CD4-positive, alpha-beta T cell treated with Interleukin-21 for 1 hour (primary cell): Measurements from ENCODE around the gene DTD1.

ENCODE experiments used
- DNase-seq: peaks from one replicate; pipeline ENCODE4 v3.0.0-alpha.2; 2020

Gene DTD1

DNA sequence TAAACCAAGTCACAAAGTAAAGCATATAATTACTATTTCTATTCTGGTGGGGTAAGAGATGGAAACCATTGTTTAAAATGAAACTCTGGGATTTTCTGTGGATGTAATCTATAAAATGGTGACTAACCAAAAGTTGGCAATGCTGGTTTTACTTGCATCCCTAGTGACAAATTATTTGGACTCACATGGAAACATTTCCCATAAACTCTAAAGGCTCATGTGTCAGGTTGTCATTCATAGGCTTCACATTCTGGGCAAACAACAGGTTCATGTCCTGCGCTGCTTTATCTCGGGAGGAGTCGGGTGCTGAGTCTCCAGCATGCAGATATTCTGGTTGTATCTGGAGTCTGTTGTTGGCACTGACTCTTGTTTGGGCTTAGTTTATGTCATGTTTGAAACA, 127.7 kb downstream of the DTD1 start:
- DNase-seq = no peak

DNA sequence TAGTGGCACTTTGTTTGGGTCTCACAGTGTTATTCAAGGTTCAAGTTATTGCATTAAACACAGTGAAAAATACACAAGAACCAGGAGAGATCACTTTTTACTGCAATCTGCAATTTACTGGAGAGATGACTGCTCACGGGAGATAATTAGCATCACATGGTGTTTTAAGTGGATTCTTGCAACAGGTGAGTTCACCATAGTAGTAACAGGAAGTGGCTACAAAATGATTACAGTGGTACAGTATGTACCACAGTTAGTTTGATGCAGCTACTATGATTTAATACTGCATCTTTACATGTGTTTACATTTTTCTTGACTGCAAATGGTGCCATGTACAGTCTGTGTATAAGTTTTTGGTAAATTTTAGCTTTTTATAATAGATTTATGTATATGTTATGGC, 129.2 kb downstream of the DTD1 start:
- DNase-seq = peak; percentile 1

DNA sequence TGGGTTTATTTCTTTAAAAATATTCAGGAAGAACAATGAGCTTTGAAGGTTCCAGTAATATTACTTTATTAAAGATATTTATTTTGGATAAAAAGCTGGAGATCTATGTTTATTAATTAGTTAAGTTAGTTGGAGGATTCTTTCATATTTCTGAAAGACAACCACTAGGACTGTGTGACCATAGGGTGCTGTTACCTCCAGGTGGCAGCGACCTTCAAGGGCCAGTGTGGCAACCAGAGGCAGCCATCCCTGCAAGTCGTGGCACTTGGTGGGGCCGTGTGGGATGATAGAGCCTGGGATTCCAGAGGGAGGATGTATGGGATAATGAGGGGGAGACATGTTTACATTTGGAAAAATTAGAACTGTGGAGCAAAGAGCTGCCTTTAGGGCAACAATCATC, 130.3 kb downstream of the DTD1 start:
- DNase-seq = no peak

DNA sequence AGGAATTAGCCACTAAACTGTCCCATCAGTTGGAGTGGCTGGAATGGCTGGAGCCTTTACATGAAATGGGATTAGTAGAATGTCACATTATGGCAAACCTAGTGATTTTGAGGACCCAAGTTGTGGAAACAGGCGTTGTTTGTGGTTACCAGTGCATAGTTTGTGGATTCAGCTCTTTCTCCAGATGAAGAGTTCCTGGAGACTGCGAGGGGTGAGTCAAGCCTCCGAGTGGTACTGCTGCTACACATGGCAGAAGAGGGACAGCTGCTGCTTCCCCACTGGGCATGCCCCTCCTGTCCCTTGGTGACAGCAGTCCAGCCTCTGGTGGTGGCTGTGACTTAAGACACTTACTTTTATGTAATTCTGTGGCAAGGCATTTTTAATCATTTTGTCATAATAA, 131.6 kb downstream of the DTD1 start:
- no peak for DNase-seq

DNA sequence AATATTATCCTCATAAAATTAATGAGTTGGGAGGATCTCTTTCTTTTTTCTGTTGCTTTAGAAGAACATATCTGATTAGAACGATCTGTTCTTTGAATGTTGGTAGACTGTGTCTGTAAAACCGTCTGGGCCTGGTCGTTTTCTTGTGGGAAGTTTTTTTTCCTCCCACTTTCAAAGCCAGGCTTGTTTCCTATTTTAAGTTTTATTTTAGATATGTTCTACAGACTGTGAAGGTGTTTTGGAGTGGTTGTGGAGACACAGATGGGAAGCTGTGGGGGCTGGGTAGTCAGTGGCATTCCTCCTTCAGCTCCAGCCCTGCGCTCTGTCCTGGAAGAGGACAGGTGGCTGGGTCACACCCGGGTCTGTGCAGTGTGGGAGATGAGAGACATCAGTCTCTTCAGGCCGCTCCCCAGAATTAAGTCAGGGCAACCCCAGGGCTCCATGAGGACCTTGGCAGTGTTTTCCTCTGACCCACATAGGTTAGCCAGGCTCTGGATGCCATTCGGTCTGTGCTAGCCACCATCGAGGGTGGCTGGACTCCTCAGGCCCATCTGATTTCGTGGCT, 133.8 kb downstream of the DTD1 start:
- DNase-seq = no peak

DNA sequence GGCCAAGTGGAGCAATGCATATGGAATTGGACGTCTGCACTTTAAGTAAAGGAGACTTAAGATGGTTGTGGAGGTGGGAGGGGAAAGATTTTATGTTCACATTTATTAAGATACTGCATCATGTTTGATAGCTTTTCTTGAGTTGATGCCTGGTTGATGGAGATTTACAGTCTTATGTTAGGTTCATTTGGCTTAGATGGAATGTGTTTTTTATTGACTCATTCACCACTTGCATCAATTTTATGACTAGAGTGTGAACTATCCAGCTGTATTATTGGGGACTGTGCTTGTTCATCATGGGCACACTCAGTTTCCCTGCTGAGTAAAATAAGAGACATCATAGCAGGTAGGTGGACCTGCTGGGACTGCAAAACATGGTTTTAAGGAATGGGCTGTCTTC, 134.5 kb downstream of the DTD1 start:
- no peak for DNase-seq

DNA sequence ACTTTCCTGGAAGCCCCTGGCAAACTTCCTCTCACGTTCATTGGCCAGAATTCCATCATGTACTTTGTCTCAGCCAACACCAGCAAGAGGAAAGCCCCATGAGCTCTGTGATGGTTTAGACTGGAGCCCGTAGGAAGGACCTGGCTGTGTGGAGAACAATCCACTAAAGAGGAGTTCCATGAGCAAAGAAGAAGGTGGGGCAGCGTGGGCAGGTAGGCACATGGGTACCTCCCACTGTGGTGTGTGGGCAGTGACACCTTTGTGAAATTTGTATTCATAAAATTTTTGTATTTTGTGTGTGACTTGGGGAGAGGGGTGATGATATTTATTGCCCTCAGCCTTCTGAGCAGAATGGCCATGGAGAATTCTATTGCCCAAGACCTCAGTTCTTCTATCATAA, 136.2 kb downstream of the DTD1 start:
- DNase-seq = no peak

DNA sequence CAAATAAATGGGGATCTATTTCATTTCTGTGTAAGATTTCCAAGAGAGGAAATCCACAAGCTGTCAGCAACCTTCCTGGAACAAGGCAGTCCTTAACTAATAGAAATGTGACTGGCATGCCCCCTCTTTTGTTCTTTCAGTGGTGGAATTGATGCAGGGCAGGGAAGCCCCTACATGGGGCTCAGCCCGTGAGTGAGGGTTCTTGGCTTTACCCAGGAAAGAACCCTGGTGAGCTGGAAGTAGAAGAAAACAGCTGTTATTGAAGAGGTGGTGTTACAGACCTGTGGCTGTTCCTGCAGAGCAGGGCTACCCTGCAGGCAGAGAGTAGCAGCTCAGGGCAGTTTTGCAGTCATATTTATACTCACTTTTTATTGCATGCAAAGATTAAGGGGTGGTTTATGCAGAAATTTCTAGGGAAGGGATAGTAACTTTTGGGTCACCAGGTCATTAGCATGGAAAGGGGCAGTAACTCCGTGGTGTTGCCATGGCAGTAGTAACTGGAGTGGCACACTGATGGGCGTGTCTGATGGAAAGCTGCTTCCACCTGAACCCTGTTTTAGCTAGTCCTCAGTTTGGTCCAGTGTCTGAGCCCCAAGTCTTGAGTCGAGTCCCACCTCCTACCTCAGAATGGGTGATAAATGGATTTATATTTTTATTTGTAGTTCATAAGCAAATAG, 137.1 kb downstream of the DTD1 start:
- no peak for DNase-seq

DNA sequence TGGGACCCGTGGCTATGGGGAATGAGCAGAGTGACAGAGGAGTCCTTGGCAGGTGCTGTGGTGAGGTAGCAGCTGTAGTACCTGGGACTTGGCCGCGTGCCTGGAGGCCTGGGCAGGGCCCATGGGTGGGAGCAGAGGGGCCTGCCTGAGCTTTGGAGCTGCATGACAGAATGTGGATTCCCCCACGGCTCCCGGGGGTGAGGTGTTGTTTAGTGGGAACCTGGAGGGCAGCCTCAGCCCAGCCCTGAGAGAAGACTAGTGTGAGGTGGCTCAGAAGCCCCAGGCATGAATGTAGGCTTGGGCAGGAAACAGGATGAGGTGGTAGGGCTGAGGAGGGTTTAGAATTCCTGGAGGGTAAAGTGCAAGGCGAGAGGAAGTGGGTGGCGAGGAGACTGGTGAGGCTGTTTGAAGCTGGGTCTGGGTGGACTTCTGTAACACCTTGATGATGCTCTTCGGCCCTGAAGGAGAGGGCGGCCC, 139.2 kb downstream of the DTD1 start:
- no peak for DNase-seq

DNA sequence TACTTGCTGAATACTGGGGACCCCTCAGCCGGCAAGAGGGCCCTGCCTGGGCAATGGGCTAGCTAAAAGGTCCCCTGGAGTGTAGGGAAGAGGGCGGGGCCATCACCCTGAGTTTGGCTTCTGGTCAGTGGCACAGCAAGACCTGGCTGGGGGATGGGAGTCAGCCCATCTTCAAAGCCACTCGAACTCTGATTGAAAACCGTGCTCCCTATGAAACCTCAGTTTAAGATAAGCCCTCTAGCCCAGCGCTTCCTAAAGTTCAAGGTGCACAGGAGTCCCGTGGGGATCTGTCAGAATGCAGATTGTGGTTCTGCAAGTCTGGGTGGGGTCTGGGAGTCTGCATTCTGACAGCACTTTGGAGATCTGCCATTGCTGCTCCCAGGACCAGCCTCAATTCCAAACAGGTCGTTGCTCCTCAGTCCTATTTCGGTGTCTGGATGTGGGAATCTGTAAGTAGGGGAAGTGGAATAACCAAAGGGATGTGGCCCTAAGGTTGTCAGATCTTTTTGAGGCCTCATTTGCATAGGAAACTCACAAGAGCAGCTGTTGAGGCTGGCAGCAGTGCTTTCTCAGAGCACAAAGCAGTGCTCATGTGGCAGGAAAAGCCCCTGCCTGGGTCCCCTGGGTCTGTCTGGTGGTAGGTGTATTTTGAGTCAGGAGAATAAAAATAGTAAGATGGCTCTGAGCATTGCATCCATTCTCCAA, 140.5 kb downstream of the DTD1 start:
- DNase-seq = no peak

DNA sequence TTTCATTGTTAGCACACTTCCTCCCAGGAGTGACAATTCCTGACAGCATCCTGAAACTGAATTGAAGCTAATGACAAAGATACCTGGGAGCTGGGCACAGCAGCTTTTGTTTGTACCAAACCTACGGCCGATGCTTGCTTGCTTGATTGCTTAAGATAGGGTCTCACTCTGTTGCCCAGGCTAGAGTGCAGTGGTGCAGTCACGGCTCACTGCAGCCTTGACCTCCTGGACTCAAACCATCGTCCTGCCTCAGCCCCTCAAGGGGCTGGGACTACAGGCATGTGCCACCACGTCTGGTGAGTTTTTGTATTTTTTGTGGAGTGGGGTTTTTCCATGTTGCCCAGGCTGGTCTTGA, 141.0 kb downstream of the DTD1 start:
- no peak for DNase-seq

DNA sequence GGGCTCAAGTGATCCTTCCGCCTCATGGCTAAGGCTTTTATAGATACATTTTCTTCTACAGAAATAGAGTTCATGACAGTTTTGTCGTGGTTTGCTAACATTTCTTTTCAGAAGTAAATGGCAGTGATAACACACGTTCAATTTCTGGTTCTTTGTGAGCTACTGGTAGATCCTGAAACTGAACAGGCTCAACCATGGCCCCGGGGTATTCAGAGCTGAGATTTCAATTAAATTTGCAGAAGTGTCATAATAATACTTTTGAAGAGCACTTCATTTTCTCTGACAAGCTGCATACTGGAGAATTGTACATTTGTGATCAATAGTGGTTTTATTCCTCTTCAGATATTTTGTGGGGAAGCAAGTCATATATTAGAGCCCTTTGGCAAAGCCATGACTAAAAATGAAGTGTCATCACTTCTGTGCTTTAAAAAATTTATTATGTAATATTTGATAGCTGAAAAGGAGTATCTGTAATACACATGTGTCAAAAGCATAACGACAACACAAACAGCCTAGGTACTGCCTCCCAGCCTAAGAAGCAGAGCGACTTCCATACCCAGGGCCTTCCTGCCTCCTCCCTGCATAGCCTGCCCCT, 141.5 kb downstream of the DTD1 start:
- DNase-seq = no peak

DNA sequence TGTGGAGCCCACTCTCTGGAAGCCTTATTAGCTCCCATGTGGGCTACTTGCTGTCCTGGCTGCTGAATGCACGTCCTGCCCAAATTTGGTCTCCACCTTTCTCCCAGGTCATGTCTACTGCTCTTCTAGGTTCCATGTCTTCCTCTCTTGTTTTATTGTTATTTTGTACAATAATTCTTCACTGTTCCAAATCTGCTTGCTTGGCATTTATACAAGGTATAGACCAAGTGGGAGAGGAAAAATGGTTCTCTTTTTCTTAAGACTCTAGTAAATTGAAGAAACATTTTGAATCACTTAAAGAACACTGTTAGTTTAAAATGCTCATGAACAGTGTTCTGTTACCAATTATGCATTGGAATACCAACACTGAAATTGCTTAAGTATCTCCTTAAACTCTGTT, 144.1 kb downstream of the DTD1 start:
- no peak for DNase-seq

DNA sequence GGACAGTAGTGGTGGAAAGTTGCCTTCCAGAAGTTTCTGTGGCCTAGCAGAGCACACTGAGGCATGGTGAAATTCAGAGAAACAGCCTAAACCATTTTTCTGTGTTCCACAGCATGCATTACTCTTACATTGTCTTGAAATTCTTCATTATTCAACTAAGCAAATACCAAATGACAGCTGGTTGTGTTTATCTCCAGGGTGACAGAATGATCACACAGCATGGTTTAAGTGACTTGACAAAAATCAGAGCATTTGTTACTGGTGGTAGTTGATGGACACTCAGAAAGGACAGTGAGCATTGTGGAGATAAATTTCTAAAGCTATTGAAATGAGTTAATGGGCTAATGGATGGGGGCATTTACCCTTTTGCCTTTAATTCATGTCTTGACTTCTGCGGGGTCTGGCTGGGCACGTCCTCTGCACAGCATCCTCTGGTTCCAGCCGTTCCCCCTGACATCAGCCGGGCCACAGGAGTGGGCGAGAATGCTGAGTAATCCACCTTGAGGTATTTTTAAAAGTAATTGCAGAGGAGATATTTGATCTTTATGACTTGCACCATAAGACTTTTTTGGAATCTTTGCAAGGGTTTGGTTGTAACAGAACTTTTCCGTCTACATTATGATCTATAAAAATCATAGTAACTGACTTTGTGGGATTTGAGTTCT, 146.8 kb downstream of the DTD1 start:
- no peak for DNase-seq

DNA sequence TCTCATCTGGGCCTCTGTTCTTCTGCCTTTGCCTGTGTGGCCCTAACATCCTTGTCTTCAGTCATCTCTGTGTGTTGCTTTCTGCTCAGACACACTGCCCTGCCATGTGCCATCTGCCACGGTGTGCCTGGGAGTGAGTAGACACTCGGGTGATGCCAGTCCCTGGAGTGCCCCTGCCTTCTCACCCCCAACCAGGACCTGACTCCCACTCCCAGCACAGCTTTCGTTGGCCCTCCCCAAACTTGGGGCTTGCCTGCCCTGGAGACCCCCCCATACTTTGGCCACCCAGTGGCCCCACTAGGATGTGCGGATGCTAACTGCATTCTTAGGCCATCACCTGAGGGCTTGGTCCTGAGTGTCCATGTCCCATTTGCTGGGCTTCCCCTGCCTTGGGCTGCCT, 149.3 kb downstream of the DTD1 start:
- no peak for DNase-seq

DNA sequence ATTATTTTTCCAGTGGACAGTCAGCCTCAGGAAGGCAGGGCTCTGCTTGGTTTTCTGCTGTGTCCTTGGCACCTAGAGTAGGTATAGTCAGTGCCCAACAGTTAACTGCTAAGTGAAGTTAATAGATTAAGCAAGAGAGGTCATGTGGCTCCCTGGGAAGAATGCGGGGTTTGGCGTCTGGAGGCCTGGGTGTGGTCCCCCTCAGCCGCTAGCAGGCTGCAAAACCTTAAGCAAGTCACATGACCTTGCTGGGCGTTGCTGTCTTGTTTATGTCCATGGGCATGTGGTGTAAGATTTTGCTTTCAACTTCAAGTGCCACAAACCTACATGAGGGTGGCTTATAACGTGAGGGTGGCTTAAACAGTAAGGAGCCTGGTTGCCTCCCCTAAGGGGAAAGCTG, 150.2 kb downstream of the DTD1 start:
- DNase-seq = peak; percentile 66

DNA sequence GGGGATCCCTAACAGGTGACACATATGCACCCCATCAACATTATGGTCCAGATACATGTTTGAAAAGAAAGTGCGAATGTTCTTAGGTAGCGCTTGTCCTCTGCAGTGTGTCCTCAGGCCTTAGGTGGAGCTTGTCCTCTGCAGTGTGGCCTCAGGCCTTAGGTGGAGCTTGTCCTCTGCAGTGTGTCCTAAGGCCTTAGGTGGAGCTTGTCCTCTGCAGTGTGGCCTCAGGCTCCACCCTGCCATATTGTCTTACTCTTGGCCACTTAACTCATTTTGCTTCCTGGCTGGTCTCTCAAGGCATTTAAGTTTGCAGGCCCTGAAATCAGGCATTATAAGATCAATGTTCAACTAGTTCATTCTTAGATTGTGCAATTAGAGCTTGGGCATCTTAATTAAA, 151.0 kb downstream of the DTD1 start:
- no peak for DNase-seq

DNA sequence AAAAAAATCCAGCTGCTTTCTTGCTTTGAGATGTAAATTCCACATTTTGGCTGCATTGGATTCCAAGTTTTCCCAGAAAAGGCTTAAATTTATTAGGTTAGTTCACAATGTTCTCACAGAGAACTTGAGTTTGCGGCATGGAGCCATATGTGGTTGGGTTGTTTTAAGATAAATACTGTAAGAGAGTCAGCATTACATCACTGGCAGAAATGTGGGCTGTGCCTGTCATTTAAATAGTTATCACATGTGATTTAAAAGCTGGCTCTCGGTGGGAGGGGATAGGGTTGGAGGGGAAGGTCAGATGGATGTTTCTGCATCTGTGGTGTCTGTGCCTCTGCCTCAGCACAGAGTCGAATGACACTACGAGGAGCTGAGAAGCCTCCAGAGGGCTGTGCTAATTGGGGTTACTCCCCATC, 151.9 kb downstream of the DTD1 start:
- no peak for DNase-seq

DNA sequence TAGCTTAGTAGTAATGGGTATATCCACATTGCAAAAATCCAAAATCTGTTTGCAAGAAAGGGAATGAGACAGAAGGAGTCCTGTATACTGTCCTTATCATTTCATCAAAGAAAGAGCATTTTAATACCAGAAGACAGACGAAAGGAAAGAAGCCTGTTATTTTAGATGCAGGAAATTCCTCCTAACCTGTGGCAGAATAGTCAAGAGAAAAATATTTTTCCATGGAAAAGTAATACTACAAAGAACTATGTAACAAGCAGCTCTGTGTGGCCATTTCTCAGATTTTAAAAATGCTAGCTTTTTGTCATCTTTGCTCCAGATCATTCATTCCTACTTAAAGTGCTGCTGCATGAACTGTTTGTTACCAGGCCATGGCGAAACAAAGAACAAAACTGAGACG, 152.9 kb downstream of the DTD1 start:
- no peak for DNase-seq

DNA sequence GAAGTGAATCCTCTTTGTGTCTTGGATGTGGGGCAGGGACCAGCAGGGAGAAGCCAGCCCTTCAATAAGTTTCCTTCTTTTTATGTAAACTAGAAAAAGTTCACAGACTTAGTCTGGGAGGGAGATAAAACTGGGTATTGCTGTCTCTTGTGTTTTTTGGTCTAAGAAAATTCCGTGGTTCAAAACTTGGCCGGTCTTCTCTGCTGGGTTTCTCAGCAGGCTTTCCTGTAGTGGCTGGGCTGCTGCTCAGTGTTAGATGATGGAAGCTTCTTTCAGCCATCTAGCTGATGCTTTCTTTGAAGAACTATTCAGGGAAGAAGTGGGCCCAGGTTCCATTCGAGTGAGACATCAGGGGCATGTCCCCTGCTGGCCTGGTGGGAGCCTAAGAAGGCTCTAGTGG, 155.0 kb downstream of the DTD1 start:
- no peak for DNase-seq

DNA sequence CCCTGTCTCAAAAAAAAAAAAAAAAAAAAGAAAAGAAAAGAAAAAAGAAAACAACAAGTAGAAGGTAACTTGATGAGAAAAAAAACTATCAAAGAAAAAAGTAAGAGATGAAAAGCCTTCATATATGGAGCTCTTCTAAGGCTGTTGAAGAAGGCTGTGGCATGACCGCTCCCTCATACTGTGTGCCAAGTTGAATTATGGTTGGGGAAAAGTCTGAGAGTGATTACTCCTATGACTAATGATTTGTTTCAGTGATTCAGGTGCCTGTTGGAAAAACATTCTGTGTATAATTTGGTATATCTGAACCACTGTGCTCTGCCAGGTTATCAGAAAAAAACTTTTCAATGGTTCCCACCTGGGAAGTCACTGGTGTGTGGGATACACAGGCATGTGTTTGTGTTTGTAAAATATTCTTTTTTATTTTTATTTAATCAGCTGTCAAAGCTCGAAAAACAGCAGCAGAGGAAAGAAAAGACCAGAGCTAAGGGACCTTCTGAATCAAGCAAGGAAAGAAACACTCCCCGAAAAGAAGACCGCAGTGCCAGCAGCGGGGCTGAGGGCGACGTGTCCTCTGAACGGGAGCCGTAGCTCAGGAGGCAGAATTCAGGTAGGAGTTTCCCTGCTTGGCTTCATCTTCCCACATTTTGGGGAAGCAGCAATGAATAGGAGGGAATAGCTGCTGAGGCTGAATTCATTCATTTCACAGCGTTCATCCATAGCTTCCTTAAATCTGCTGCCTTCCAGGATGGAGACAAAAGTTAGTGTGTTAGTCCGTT, 156.0 kb downstream of the DTD1 start:
- DNase-seq = no peak

DNA sequence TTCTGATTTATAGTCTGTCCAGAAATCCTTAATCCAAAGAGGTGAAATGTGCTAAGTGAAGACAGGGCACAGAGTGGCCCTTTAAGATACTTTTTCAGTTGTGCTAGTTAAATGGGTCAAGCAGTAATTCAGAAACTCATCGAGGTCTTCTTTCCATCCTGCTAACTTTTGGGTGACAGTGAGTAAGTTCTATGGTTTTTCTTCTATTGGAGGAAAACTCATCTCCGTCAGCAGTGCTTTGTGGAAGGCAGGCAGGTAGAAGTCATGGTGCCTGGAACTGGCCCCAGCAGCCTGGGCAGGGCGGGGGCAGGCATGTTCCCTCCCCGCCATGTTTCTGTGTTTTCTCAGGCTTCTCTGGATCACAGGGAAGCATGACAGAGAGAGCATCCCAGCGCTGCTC, 159.2 kb downstream of the DTD1 start:
- DNase-seq = no peak

DNA sequence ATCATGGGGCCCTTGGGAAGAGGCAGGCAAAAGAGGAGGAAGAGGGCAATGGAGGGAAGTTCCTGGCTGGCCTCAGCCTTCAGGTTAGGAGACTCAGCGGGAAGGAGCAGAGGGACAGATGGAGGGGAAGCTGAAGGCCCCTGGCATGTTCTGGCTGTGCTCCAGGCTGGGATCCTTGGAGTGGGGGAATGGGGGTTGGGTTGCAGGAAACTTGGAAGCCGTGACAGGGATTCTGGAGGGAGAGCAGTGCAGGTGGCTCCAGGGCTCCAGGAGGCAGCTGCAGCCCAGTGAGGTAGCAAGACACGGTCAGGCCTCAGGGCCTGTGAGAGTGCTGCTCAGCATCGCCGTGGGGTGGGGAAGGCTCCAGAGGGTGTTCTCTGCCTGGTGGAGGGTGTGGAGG, 161.1 kb downstream of the DTD1 start:
- no peak for DNase-seq
